Measurements from ENCODE around the gene HABP4.

HABP4 gene

GRCh38 chr9:96449845-96450612 is at the start of gene HABP4:
TSS of gene HABP4 (plus strand) at chr9:96450169. CDS start at chr9:96450280, 111 bp downstream.
- TF ChIP-seq, protein P1, sequence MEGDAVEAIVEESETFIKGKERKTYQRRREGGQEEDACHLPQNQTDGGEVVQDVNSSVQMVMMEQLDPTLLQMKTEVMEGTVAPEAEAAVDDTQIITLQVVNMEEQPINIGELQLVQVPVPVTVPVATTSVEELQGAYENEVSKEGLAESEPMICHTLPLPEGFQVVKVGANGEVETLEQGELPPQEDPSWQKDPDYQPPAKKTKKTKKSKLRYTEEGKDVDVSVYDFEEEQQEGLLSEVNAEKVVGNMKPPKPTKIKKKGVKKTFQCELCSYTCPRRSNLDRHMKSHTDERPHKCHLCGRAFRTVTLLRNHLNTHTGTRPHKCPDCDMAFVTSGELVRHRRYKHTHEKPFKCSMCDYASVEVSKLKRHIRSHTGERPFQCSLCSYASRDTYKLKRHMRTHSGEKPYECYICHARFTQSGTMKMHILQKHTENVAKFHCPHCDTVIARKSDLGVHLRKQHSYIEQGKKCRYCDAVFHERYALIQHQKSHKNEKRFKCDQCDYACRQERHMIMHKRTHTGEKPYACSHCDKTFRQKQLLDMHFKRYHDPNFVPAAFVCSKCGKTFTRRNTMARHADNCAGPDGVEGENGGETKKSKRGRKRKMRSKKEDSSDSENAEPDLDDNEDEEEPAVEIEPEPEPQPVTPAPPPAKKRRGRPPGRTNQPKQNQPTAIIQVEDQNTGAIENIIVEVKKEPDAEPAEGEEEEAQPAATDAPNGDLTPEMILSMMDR (IDR thresholded peaks at IDR 0.05; ENCODE audit: borderline replicate concordance, insufficient read depth, low read depth, low read length), result no peak

DNA sequence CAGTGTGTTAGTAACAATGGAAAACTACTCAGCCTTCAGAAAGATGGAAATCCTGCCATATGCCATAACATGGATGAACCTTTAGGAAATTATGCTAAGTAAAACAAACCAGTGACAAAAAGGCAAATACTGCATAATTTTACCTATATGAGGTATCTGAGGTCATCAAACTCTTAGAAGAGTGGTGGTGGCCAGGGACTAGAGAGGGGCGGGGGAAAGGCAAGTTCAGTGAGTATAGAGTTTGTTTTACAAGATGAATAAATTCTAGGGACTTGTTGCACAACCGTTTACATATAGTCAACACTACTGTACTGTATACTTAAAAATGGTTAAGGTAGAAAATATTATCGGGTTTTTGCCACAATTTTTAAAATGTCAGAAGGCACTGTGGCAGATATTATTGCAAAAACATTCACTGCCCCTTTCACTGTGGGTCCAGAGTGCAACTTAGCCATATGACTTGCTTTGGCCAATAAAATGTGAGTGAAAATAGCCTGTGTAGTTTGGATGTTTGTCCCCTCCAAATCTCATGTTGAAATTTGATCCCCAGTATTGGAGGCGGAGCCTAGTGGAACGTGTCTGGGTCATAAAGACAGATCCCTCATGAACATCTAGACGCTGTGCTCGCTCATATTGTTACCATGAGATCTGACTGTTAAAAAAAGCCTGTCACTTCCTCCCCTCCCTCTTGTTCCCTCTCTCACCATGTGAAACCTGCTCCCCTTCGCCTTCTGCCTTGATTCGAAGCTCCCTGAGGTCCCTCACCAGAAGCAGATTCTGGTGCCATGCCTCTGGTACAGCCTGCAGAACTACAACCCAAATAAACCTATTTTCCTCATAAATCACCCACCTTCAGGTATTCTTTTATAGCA is 41.3 kb upstream of the HABP4 start:
- no peak overlapping the region for H3K4me3 ChIP-seq (ENCODE audit: low read depth, low read length)
- TF ChIP-seq, protein P1 (IDR thresholded peaks at IDR 0.05; ENCODE audit: borderline replicate concordance, insufficient read depth, low read depth, low read length), result no peak

More at GRCh38 chr9:96449845-96450612, at the start of gene HABP4:
- H3K4me3 ChIP-seq (ENCODE audit: low read depth, low read length), result peak within 1 kb of the TSS; percentile 78

DNA sequence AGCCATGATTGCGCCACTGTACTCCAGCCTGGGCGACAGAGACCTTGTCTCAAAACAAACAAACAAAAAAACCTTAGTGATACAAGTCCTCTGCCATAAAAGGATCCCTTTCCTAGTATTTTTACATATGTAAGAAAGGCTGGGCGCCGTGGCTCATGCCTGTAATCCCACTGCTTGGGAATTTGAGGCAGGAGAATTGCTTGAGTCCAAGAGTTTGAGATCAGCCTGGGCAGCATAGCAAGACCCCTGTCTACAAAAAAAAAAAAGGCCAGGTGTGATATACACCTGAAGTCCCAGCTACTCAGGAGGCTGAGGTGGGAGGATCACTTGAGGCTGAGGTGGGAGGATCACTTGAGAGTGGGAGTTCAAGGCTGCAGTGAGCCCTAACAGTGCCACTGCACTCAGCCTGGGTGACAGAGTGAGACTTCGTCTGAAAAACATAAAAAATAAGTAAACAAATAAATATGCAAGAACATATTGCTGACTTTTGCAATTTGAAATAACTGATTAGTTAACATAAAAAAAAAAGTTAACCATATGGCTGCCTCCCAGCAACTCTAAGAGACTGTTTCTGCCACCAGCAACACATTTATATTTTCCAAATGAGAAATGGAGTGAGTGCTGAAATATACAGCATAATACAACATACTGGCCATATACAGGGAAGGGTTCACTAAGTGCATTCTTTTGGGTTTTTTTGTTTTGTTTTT is 38.7 kb upstream of the HABP4 start:
- no peak overlapping the region for H3K4me3 ChIP-seq (ENCODE audit: low read depth, low read length)
- TF ChIP-seq, protein P1 (IDR thresholded peaks at IDR 0.05; ENCODE audit: borderline replicate concordance, insufficient read depth, low read depth, low read length), result no peak

- H3K4me3 ChIP-seq (ENCODE audit: low read depth, low read length), result no peak overlapping the region
- TF ChIP-seq, protein P1 (IDR thresholded peaks at IDR 0.05; ENCODE audit: borderline replicate concordance, insufficient read depth, low read depth, low read length), result no peak
These were observed 37.6 kb upstream of the HABP4 start for GRCh38 chr9:96412174-96412913.

- TF ChIP-seq, protein P1 (IDR thresholded peaks at IDR 0.05; ENCODE audit: borderline replicate concordance, insufficient read depth, low read depth, low read length), result no peak
- H3K4me3 ChIP-seq (ENCODE audit: low read depth, low read length), result no peak overlapping the region
These were observed 36.4 kb upstream of the HABP4 start for GRCh38 chr9:96413302-96414221.

Data from GM12875 (cell line).